OCI-LY1 (cell line): ENCODE data around the gene DDX10.

ENCODE experiments used
- CTCF ChIP-seq: fragments of 200-600 bp; sonication (generic), shearing (Covaris generic); IDR thresholded peaks from 2 replicates; pipeline ENCODE4 v1.5.1; 2017; ENCODE audit warnings: mild to moderate bottlenecking, antibody characterized with exemption, low read length, moderate library complexity, mixed read lengths
- EZH2 ChIP-seq: fragments of 200-600 bp; sonication (generic), shearing (Covaris generic); IDR thresholded peaks from 2 replicates; pipeline ENCODE4 v1.8.0; 2017; ENCODE audit warnings: borderline replicate concordance, mixed run types, mild to moderate bottlenecking, antibody characterized with exemption, low read length, moderate library complexity, mixed read lengths

- TF ChIP-seq CTCF (no peak), EZH2 (no peak)
Measured at GRCh38 chr11:108873941-108874340, 209.1 kb downstream of the DDX10 start.
